Memory B cell (primary cell): ENCODE measurements around the gene FOLR1.
A peak's percentile ranks its signal among the peaks of the same experiment; 100 is the strongest.

Source experiments
- ATAC-seq: fragments of 150-1000 bp; cut with Tn5 transposase; 2 replicates; pipeline ENCODE4 v1.10.0; 2021; ENCODE audit warnings: low read depth, mild to moderate bottlenecking, moderate library complexity
- DNase-seq, 2 donors: peaks; one replicate each; pipeline ENCODE4 v3.0.0; 2022; ENCODE audit warnings: low spot score in 2 of 2
- H3K27ac Mint-ChIP-seq: one replicate; pipeline ENCODE4 v1.8.0; 2022; ENCODE audit warnings: mild to moderate bottlenecking, moderate library complexity, mixed read lengths
- H3K27me3 Mint-ChIP-seq: one replicate; pipeline ENCODE4 v1.8.0; 2022; ENCODE audit warnings: mixed read lengths
- H3K36me3 Mint-ChIP-seq: one replicate; pipeline ENCODE4 v1.8.0; 2022; ENCODE audit warnings: mild to moderate bottlenecking, mixed read lengths
- H3K4me1 Mint-ChIP-seq: one replicate; pipeline ENCODE4 v1.8.0; 2022; ENCODE audit warnings: mixed read lengths
- H3K4me3 Mint-ChIP-seq: one replicate; pipeline ENCODE4 v1.8.0; 2022; ENCODE audit warnings: mild to moderate bottlenecking, moderate library complexity, mixed read lengths
- H3K9me3 Mint-ChIP-seq: one replicate; pipeline ENCODE4 v1.8.0; 2022; ENCODE audit warnings: mixed read lengths

The FOLR1 gene

GRCh38 chr11:72232260-72233055, 40.5 kb downstream of the FOLR1 start:
- H3K36me3 Mint-ChIP-seq, result peaks cover 26% of the 10 kb centered on the region
- peak overlapping the region; percentile 17 for H3K27ac Mint-ChIP-seq
- ATAC-seq (no peak), DNase-seq (no peak)
- H3K27me3 Mint-ChIP-seq, result no peaks in the 10 kb centered on the region
- no peak overlapping the region for H3K4me3 Mint-ChIP-seq
- H3K9me3 Mint-ChIP-seq, result no peaks in the 10 kb centered on the region
- peaks cover 15% of the 10 kb centered on the region for H3K4me1 Mint-ChIP-seq

- H3K27me3 Mint-ChIP-seq, result no peaks in the 10 kb centered on the region
- peaks cover 15% of the 10 kb centered on the region for H3K4me1 Mint-ChIP-seq
- no peaks in the 10 kb centered on the region for H3K9me3 Mint-ChIP-seq
- DNase-seq, result no peak
- H3K27ac Mint-ChIP-seq, result no peak overlapping the region
- H3K4me3 Mint-ChIP-seq, result no peak overlapping the region
- H3K36me3 Mint-ChIP-seq, result peaks cover 26% of the 10 kb centered on the region
- ATAC-seq, result no peak
Measured at GRCh38 chr11:72233056-72233772, 41.3 kb downstream of the FOLR1 start.

- peaks cover 15% of the 10 kb centered on the region for H3K4me1 Mint-ChIP-seq
- peaks cover 22% of the 10 kb centered on the region for H3K36me3 Mint-ChIP-seq
- no peak for DNase-seq
- H3K27me3 Mint-ChIP-seq, result no peaks in the 10 kb centered on the region
- H3K27ac Mint-ChIP-seq, result peak overlapping the region; percentile 69
- no peaks in the 10 kb centered on the region for H3K9me3 Mint-ChIP-seq
- H3K4me3 Mint-ChIP-seq, result no peak overlapping the region
- ATAC-seq, result no peak
Measured at GRCh38 chr11:72233773-72234513, 42.0 kb downstream of the FOLR1 start.

GRCh38 chr11:72234514-72234830, 42.5 kb downstream of the FOLR1 start:
- Mint-ChIP-seq H3K4me1 (peaks cover 15% of the 10 kb centered on the region), H3K27me3 (peaks cover 2% of the 10 kb centered on the region), H3K9me3 (no peaks in the 10 kb centered on the region), H3K27ac (peak overlapping the region; percentile 69), H3K4me3 (no peak overlapping the region), H3K36me3 (peaks cover 18% of the 10 kb centered on the region)
- ATAC-seq (no peak), DNase-seq (no peak)

- ATAC-seq (no peak), DNase-seq (no peak)
- Mint-ChIP-seq H3K9me3 (no peaks in the 10 kb centered on the region), H3K27me3 (peaks cover 2% of the 10 kb centered on the region), H3K4me1 (peaks cover 15% of the 10 kb centered on the region), H3K36me3 (peaks cover 16% of the 10 kb centered on the region), H3K27ac (peak overlapping the region; percentile 69), H3K4me3 (no peak overlapping the region)
Measured at GRCh38 chr11:72234920-72235319, 43.0 kb downstream of the FOLR1 start.

GRCh38 chr11:72235351-72236057, 43.6 kb downstream of the FOLR1 start:
- peaks cover 16% of the 10 kb centered on the region for H3K36me3 Mint-ChIP-seq
- DNase-seq (no peak), ATAC-seq (no peak)
- H3K27ac Mint-ChIP-seq, result peak overlapping the region; percentile 69
- no peak overlapping the region for H3K4me3 Mint-ChIP-seq
- peaks cover 18% of the 10 kb centered on the region for H3K4me1 Mint-ChIP-seq
- H3K27me3 Mint-ChIP-seq, result peaks cover 4% of the 10 kb centered on the region
- H3K9me3 Mint-ChIP-seq, result no peaks in the 10 kb centered on the region

- DNase-seq (no peak), ATAC-seq (no peak)
- Mint-ChIP-seq H3K4me1 (peaks cover 23% of the 10 kb centered on the region), H3K27me3 (peaks cover 8% of the 10 kb centered on the region), H3K9me3 (no peaks in the 10 kb centered on the region), H3K27ac (no peak overlapping the region), H3K4me3 (no peak overlapping the region), H3K36me3 (peaks cover 14% of the 10 kb centered on the region)
Measured at GRCh38 chr11:72236083-72236697, 44.2 kb downstream of the FOLR1 start.

GRCh38 chr11:72236774-72237111, 44.8 kb downstream of the FOLR1 start:
- H3K27ac Mint-ChIP-seq, result no peak overlapping the region
- H3K4me3 Mint-ChIP-seq, result no peak overlapping the region
- peaks cover 13% of the 10 kb centered on the region for H3K27me3 Mint-ChIP-seq
- ATAC-seq, result no peak
- peaks cover 27% of the 10 kb centered on the region for H3K4me1 Mint-ChIP-seq
- peaks cover 13% of the 10 kb centered on the region for H3K36me3 Mint-ChIP-seq
- H3K9me3 Mint-ChIP-seq, result no peaks in the 10 kb centered on the region
- no peak for DNase-seq

GRCh38 chr11:72237112-72237931, 45.4 kb downstream of the FOLR1 start:
- H3K4me1 Mint-ChIP-seq, result peaks cover 30% of the 10 kb centered on the region
- peaks cover 19% of the 10 kb centered on the region for H3K27me3 Mint-ChIP-seq
- no peak for ATAC-seq
- H3K36me3 Mint-ChIP-seq, result peaks cover 14% of the 10 kb centered on the region
- no peak overlapping the region for H3K27ac Mint-ChIP-seq
- H3K9me3 Mint-ChIP-seq, result peaks cover 2% of the 10 kb centered on the region
- DNase-seq, result no peak
- H3K4me3 Mint-ChIP-seq, result no peak overlapping the region

- Mint-ChIP-seq H3K27me3 (peaks cover 23% of the 10 kb centered on the region), H3K36me3 (peaks cover 12% of the 10 kb centered on the region), H3K9me3 (peaks cover 2% of the 10 kb centered on the region), H3K4me1 (peaks cover 30% of the 10 kb centered on the region), H3K4me3 (no peak overlapping the region), H3K27ac (no peak overlapping the region)
- ATAC-seq (peak; percentile 73), DNase-seq (peak; percentile 51 to 61)
Measured at GRCh38 chr11:72238040-72238450, 46.1 kb downstream of the FOLR1 start.

GRCh38 chr11:72238492-72239312, 46.8 kb downstream of the FOLR1 start:
- peaks cover 13% of the 10 kb centered on the region for H3K36me3 Mint-ChIP-seq

GRCh38 chr11:72239313-72239848, 47.4 kb downstream of the FOLR1 start:
- DNase-seq, result no peak
- Mint-ChIP-seq H3K36me3 (peaks cover 10% of the 10 kb centered on the region), H3K27me3 (peaks cover 28% of the 10 kb centered on the region), H3K4me1 (peaks cover 25% of the 10 kb centered on the region), H3K9me3 (peaks cover 2% of the 10 kb centered on the region), H3K27ac (no peak overlapping the region), H3K4me3 (peak overlapping the region; percentile 81)
- ATAC-seq, result peak; percentile 7

More at GRCh38 chr11:72238492-72239312, 46.8 kb downstream of the FOLR1 start:
- no peak overlapping the region for H3K27ac Mint-ChIP-seq
- DNase-seq (no peak), ATAC-seq (no peak)
- H3K4me3 Mint-ChIP-seq, result peak overlapping the region; percentile 25
- H3K9me3 Mint-ChIP-seq, result peaks cover 2% of the 10 kb centered on the region
- H3K27me3 Mint-ChIP-seq, result peaks cover 28% of the 10 kb centered on the region
- peaks cover 30% of the 10 kb centered on the region for H3K4me1 Mint-ChIP-seq
